NB4 (cell line): ENCODE results near the gene DLG2.

Source experiments
- MYC ChIP-seq: IDR thresholded peaks from 2 replicates; pipeline ENCODE4 v1.6.1; 2011; ENCODE audit warnings: low read depth, low read length
- POLR2A ChIP-seq: IDR thresholded peaks from 2 replicates; pipeline ENCODE4 v1.6.1; 2011; ENCODE audit warnings: mild to moderate bottlenecking; ENCODE audit not compliant: insufficient read length; ENCODE audit errors: extremely low read depth
- TF ChIP-seq, protein P1 (sequence below): IDR thresholded peaks from one replicate; pipeline ENCODE4 v1.5.1; 2012; ENCODE audit warnings: low read depth, low read length
- TF ChIP-seq, protein P2 (sequence below): IDR thresholded peaks from 2 replicates; pipeline ENCODE4 v1.6.1; 2011; ENCODE audit warnings: low read depth, low read length

DNA sequence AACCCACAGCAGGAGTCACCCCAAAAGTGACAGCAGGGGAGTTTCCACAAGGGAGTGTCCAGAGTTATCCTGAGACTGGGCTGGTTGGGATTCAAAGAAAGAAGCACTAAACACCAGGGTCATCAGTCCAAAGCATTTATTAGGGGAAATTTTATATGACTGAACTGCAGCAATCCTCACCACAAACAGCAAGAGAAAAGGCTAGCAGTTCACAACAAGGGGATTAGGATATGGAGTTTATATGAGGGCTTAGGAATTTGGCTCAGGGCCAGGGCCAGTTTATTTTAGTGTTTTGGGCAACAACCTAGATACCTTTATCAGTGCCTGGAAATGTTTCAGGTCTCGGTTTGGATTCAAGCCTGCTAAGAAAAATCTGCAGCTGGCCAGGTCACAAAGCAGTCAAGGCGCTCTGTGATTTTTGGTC, 16.1 kb upstream of the DLG2 start:
- TF ChIP-seq, protein P1, sequence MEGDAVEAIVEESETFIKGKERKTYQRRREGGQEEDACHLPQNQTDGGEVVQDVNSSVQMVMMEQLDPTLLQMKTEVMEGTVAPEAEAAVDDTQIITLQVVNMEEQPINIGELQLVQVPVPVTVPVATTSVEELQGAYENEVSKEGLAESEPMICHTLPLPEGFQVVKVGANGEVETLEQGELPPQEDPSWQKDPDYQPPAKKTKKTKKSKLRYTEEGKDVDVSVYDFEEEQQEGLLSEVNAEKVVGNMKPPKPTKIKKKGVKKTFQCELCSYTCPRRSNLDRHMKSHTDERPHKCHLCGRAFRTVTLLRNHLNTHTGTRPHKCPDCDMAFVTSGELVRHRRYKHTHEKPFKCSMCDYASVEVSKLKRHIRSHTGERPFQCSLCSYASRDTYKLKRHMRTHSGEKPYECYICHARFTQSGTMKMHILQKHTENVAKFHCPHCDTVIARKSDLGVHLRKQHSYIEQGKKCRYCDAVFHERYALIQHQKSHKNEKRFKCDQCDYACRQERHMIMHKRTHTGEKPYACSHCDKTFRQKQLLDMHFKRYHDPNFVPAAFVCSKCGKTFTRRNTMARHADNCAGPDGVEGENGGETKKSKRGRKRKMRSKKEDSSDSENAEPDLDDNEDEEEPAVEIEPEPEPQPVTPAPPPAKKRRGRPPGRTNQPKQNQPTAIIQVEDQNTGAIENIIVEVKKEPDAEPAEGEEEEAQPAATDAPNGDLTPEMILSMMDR, result no peak
- TF ChIP-seq POLR2A (no peak), MYC (no peak)
- TF ChIP-seq, protein P2, sequence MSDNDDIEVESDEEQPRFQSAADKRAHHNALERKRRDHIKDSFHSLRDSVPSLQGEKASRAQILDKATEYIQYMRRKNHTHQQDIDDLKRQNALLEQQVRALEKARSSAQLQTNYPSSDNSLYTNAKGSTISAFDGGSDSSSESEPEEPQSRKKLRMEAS, result no peak
